ENCODE data around the gene NPAS1.

The NPAS1 gene

DNA sequence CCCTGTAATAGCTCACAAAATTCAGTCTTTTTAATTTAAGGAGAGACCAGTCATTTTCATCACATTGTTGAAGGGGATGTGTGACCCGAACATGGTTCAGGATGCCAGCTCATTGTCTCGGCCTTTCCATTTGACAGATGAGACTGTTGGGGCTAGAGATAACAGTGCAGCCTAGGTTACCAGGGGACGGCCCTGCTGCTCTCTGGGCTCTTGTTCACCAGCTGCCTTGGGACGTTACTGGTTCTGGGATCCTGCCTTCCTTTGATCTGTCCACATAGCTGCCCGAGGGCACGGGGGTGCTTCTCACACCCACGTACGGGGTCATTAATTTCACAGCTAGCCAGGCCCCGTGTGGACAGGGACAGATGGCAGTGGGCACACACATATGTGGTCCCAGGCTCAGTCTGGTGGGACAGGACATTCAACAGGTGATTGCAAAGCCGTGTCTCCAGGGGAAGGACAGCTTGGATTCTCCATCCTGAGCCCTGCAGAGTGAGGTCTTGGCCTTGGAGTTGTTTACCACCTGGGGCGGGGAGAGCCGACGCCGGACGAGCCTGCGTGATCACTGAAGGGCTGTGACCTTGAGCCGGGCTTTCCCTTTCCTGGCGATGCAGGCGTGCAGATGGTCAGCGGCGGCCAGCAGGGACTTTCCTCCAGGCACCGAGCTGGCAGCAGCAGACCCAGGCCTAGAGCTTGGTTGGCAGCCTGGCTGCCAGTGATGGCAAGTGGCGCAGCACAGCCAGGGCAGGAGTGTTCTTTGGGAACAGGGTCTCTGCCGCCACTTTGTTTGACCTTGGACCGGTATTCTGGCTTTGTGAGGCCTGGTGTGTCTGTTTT is 26.7 kb upstream of the NPAS1 start:
- no peak overlapping the region for H3K27ac ChIP-seq (ENCODE audit: low read length)
- H3K4me2 ChIP-seq (ENCODE audit: low read length) = no peak overlapping the region
- no peak overlapping the region for H3K9ac ChIP-seq (ENCODE audit: low read length)
- H3K9me3 ChIP-seq (ENCODE audit: insufficient read depth, low read length) = no peaks in the 10 kb centered on the region
- H3K4me1 ChIP-seq (ENCODE audit: low read length) = peaks cover 8% of the 10 kb centered on the region
- H3K79me2 ChIP-seq (ENCODE audit: low read length) = no peaks in the 10 kb centered on the region
- H3K4me3 ChIP-seq (ENCODE audit: low read length) = no peak overlapping the region
- H4K20me1 ChIP-seq (ENCODE audit: insufficient read depth, low read length) = no peaks in the 10 kb centered on the region
- H3K36me3 ChIP-seq (replicated peaks; ENCODE audit: low read depth, low read length) = peaks cover 25% of the 10 kb centered on the region
- no peak for TF ChIP-seq CTCF (IDR thresholded peaks at IDR 0.05; ENCODE audit: low read depth, low read length)
- TF ChIP-seq EZH2phosphoT487 (IDR thresholded peaks at IDR 0.05; ENCODE audit: low read depth) = no peak
- no peak overlapping the region for H2AFZ ChIP-seq (ENCODE audit: low read depth, low read length)
- no peaks in the 10 kb centered on the region for H3K27me3 ChIP-seq (ENCODE audit: low read depth, low read length)

DNA sequence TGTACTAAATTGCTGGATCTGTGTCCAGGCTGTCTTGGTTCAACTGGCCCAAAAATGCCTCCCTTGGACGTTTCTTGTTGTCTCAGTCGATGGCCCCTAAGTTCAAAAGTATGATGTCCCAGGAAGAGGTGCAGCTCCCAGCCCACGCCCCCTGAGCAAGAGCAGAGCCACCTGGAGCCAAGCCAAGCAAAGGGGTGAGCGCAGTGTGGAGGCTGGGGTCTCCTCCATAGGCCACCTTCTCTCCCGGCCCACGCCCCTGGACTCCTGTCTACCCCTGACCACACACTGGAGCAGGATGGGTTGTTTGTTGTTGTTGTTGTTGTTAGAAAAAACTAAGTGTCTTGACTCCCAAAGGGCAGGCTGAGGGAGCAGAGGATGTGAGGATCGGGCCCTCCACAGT is 26.0 kb upstream of the NPAS1 start:
- H3K4me3 ChIP-seq (ENCODE audit: low read length) = no peak overlapping the region
- H3K4me1 ChIP-seq (ENCODE audit: low read length) = peaks cover 8% of the 10 kb centered on the region
- no peaks in the 10 kb centered on the region for H4K20me1 ChIP-seq (ENCODE audit: insufficient read depth, low read length)
- no peak overlapping the region for H2AFZ ChIP-seq (ENCODE audit: low read depth, low read length)
- no peak overlapping the region for H3K27ac ChIP-seq (ENCODE audit: low read length)
- H3K9ac ChIP-seq (ENCODE audit: low read length) = no peak overlapping the region
- H3K79me2 ChIP-seq (ENCODE audit: low read length) = no peaks in the 10 kb centered on the region
- H3K9me3 ChIP-seq (ENCODE audit: insufficient read depth, low read length) = no peaks in the 10 kb centered on the region
- H3K4me2 ChIP-seq (ENCODE audit: low read length) = no peak overlapping the region
- H3K36me3 ChIP-seq (replicated peaks; ENCODE audit: low read depth, low read length) = peaks cover 25% of the 10 kb centered on the region
- TF ChIP-seq CTCF (IDR thresholded peaks at IDR 0.05; ENCODE audit: low read depth, low read length) (no peak), EZH2phosphoT487 (IDR thresholded peaks at IDR 0.05; ENCODE audit: low read depth) (no peak)
- no peaks in the 10 kb centered on the region for H3K27me3 ChIP-seq (ENCODE audit: low read depth, low read length)

- Histone ChIP-seq H3K27ac (ENCODE audit: low read length) (no peak overlapping the region), H3K4me2 (ENCODE audit: low read length) (no peak overlapping the region), H3K36me3 (replicated peaks; ENCODE audit: low read depth, low read length) (peaks cover 25% of the 10 kb centered on the region), H3K9ac (ENCODE audit: low read length) (no peak overlapping the region), H3K4me3 (ENCODE audit: low read length) (no peak overlapping the region), H3K9me3 (ENCODE audit: insufficient read depth, low read length) (no peaks in the 10 kb centered on the region), H4K20me1 (ENCODE audit: insufficient read depth, low read length) (no peaks in the 10 kb centered on the region), H3K79me2 (ENCODE audit: low read length) (no peaks in the 10 kb centered on the region), H2AFZ (ENCODE audit: low read depth, low read length) (no peak overlapping the region), H3K4me1 (ENCODE audit: low read length) (peaks cover 8% of the 10 kb centered on the region), H3K27me3 (ENCODE audit: low read depth, low read length) (no peaks in the 10 kb centered on the region)
- TF ChIP-seq CTCF (IDR thresholded peaks at IDR 0.05; ENCODE audit: low read depth, low read length) (no peak), EZH2phosphoT487 (IDR thresholded peaks at IDR 0.05; ENCODE audit: low read depth) (no peak)
These were observed 25.4 kb upstream of the NPAS1 start for GRCh38 chr19:46994141-46994686.

DNA sequence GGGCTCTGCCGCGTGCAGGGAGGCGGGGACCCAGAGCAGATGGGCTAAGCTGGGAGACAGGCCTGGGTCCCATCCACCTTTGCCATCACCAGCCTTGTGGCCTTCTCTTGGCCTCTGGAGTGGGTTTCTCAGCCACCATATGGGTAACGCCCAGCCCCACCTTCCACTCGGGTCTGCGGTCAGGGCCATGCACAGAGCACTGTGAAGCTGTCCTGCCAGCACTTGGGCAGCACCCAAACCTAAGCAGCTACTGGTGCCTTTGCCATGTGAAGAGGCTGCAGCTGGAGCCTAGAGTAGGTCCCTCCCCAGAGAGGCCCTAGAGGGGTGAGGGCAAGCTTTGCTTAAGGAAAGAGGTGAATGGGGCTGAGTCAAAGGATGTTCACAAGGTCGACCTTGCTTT is 24.1 kb upstream of the NPAS1 start:
- Histone ChIP-seq H3K27ac (ENCODE audit: low read length) (no peak overlapping the region), H3K4me3 (ENCODE audit: low read length) (no peak overlapping the region), H3K9ac (ENCODE audit: low read length) (no peak overlapping the region), H3K4me1 (ENCODE audit: low read length) (peaks cover 8% of the 10 kb centered on the region), H4K20me1 (ENCODE audit: insufficient read depth, low read length) (no peaks in the 10 kb centered on the region), H3K79me2 (ENCODE audit: low read length) (no peaks in the 10 kb centered on the region), H3K36me3 (replicated peaks; ENCODE audit: low read depth, low read length) (peaks cover 28% of the 10 kb centered on the region), H3K27me3 (ENCODE audit: low read depth, low read length) (no peaks in the 10 kb centered on the region), H3K4me2 (ENCODE audit: low read length) (no peak overlapping the region), H3K9me3 (ENCODE audit: insufficient read depth, low read length) (no peaks in the 10 kb centered on the region), H2AFZ (ENCODE audit: low read depth, low read length) (no peak overlapping the region)
- TF ChIP-seq CTCF (IDR thresholded peaks at IDR 0.05; ENCODE audit: low read depth, low read length) (no peak), EZH2phosphoT487 (IDR thresholded peaks at IDR 0.05; ENCODE audit: low read depth) (no peak)

Data from OCI-LY3 (cell line).